Neural cell (in vitro differentiated cells): ENCODE results near the gene MMP13. TPM values are rescaled to one million over a fixed set of nuclear protein-coding genes. Genes with fewer than 3 reads are reported as not detected.
"Not testable (repeated sequence)": the region's sequence is repeated elsewhere in the genome, so short reads cannot be mapped to it uniquely, and the experiment has no call there.

Experiments
- H2AFZ ChIP-seq: fragments of 200-600, 300-800 bp; sonication (generic), shearing (Covaris generic); 2 replicates; pipeline ENCODE4 v1.6.0; 2014; ENCODE audit warnings: low read depth, mild to moderate bottlenecking, antibody characterized with exemption, low read length, moderate library complexity
- H3F3A ChIP-seq: fragments of 200-600 bp; shearing (Covaris generic); 2 replicates; pipeline ENCODE4 v1.6.1; 2016; ENCODE audit warnings: mild to moderate bottlenecking, moderate library complexity, mixed read lengths, antibody characterized with exemption, low read length; ENCODE audit not compliant: insufficient read depth, poor library complexity, severe bottlenecking
- H3K27ac ChIP-seq: fragments of 200-600, 300-800 bp; sonication (generic), shearing (Covaris generic); 2 replicates; pipeline ENCODE4 v1.5.1; 2014; ENCODE audit warnings: mild to moderate bottlenecking, low read length, moderate library complexity
- H3K27me3 ChIP-seq: fragments of 300-800, 200-600 bp; sonication (generic), shearing (Covaris generic); 2 replicates; pipeline ENCODE4 v1.6.0; 2014; ENCODE audit warnings: mild to moderate bottlenecking, low read depth, low read length, moderate library complexity; ENCODE audit not compliant: insufficient read depth
- H3K36me3 ChIP-seq: fragments of 300-800, 200-600 bp; sonication (generic), shearing (Covaris generic); 2 replicates; pipeline ENCODE4 v1.5.1; 2014; ENCODE audit warnings: mild to moderate bottlenecking, antibody characterized with exemption, low read length, moderate library complexity; ENCODE audit not compliant: insufficient read depth
- H3K4me2 ChIP-seq: fragments of 300-800, 200-600 bp; sonication (generic), shearing (Covaris generic); 2 replicates; pipeline ENCODE4 v1.6.0; 2014; ENCODE audit warnings: mild to moderate bottlenecking, low read length
- H3K4me3 ChIP-seq: fragments of 300-800, 200-600 bp; sonication (generic), shearing (Covaris generic); 2 replicates; pipeline ENCODE4 v1.5.1; 2014; ENCODE audit warnings: mild to moderate bottlenecking, low read length, moderate library complexity
- H3K79me2 ChIP-seq: fragments of 200-600 bp; shearing (Covaris generic); replicated peaks from 2 replicates; pipeline ENCODE4 v1.6.0; 2014; ENCODE audit warnings: mild to moderate bottlenecking, low read length, moderate library complexity; ENCODE audit not compliant: insufficient read depth
- H3K9ac ChIP-seq: fragments of 300-800, 200-600 bp; sonication (generic), shearing (Covaris generic); 2 replicates; pipeline ENCODE4 v1.6.1; 2016; ENCODE audit warnings: mild to moderate bottlenecking, low read length, mixed read lengths
- H3K9me2 ChIP-seq: fragments of 200-600 bp; shearing (Covaris generic); 2 replicates; pipeline ENCODE4 v1.6.1; 2016; ENCODE audit warnings: mild to moderate bottlenecking, low read length, mixed read lengths; ENCODE audit not compliant: insufficient read depth
- H3K9me3 ChIP-seq: fragments of 200-600, 300-800 bp; sonication (generic), shearing (Covaris generic); 2 replicates; pipeline ENCODE4 v1.6.1; 2016; ENCODE audit warnings: mild to moderate bottlenecking, mixed run types, low read length, moderate library complexity, mixed read lengths
- H4K20me1 ChIP-seq: fragments of 200-600 bp; shearing (Covaris generic); 2 replicates; pipeline ENCODE4 v1.6.1; 2016; ENCODE audit warnings: mild to moderate bottlenecking, mixed run types; ENCODE audit not compliant: insufficient read depth
- EP300 ChIP-seq: fragments of 450-650 bp; conservative IDR thresholded peaks from 2 replicates; pipeline ENCODE4 v1.6.1; 2014; ENCODE audit warnings: antibody characterized with exemption, mild to moderate bottlenecking, moderate library complexity; ENCODE audit not compliant: poor library complexity, severe bottlenecking
- EZH2 ChIP-seq: fragments of 200-600, 300-800 bp; shearing (Covaris generic), sonication (generic); IDR thresholded peaks from 2 replicates; pipeline ENCODE4 v1.6.1; 2014; ENCODE audit warnings: antibody characterized with exemption, low read length, borderline replicate concordance, mild to moderate bottlenecking; ENCODE audit not compliant: insufficient read depth, poor library complexity, severe bottlenecking
- MXI1 ChIP-seq: fragments of 450-650 bp; conservative IDR thresholded peaks from 2 replicates; pipeline ENCODE4 v1.6.1; 2014; ENCODE audit warnings: antibody characterized with exemption, mild to moderate bottlenecking; ENCODE audit not compliant: poor library complexity, severe bottlenecking
- POLR2AphosphoS5 ChIP-seq: IDR thresholded peaks from 2 replicates; pipeline ENCODE4 v1.6.1; 2012
- RAD21 ChIP-seq: fragments of 450-650 bp; conservative IDR thresholded peaks from 2 replicates; pipeline ENCODE4 v1.6.1; 2014; ENCODE audit warnings: antibody characterized with exemption, mild to moderate bottlenecking, moderate library complexity
- SMC3 ChIP-seq: fragments of 450-650 bp; conservative IDR thresholded peaks from 2 replicates; pipeline ENCODE4 v1.6.1; 2014; ENCODE audit warnings: antibody characterized with exemption, mild to moderate bottlenecking, moderate library complexity; ENCODE audit not compliant: poor library complexity
- TAF1 ChIP-seq: IDR thresholded peaks from 2 replicates; pipeline ENCODE4 v1.6.1; 2012; ENCODE audit warnings: low read depth
- polyA plus RNA-seq: library from polyadenylated mRNA; depleted of rRNA; stranded (reverse); fragments of >200 nt; gene quantifications from 2 replicates; pipeline ENCODE4 v1.2.3, GENCODE V29; 2014
- TF ChIP-seq, protein P1 (sequence below): IDR thresholded peaks from 2 replicates; pipeline ENCODE4 v1.6.1; 2012; ENCODE audit warnings: borderline replicate concordance
- TF ChIP-seq, protein P2 (sequence below): fragments of 450-650 bp; IDR thresholded peaks from 2 replicates; pipeline ENCODE4 v1.5.1; 2014; ENCODE audit warnings: antibody characterized with exemption, mild to moderate bottlenecking, moderate library complexity; ENCODE audit not compliant: poor library complexity, severe bottlenecking

MMP13 gene
- polyA plus RNA-seq, 1 donor from 2014 or later = not detected

DNA sequence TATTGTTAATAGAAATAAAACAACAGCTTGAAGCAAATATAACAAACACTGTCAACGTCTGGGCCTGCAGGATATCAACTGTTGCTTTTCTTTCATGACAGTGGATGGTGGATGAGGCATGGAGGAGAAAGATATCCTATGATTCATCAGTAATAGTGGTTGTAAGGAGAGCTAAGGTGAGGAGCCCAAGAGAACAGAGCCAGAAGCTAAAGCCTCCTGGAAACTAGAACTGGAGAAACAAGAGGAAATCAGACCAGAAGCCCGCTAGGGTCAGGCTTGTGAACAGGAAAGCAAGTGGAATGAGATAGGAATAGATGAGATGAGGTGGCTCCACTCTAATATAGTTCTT, 43.1 kb downstream of the MMP13 start:
- H3K36me3 ChIP-seq = no peaks in the 10 kb centered on the region
- TF ChIP-seq EZH2 = no peak
- TF ChIP-seq, protein P1, sequence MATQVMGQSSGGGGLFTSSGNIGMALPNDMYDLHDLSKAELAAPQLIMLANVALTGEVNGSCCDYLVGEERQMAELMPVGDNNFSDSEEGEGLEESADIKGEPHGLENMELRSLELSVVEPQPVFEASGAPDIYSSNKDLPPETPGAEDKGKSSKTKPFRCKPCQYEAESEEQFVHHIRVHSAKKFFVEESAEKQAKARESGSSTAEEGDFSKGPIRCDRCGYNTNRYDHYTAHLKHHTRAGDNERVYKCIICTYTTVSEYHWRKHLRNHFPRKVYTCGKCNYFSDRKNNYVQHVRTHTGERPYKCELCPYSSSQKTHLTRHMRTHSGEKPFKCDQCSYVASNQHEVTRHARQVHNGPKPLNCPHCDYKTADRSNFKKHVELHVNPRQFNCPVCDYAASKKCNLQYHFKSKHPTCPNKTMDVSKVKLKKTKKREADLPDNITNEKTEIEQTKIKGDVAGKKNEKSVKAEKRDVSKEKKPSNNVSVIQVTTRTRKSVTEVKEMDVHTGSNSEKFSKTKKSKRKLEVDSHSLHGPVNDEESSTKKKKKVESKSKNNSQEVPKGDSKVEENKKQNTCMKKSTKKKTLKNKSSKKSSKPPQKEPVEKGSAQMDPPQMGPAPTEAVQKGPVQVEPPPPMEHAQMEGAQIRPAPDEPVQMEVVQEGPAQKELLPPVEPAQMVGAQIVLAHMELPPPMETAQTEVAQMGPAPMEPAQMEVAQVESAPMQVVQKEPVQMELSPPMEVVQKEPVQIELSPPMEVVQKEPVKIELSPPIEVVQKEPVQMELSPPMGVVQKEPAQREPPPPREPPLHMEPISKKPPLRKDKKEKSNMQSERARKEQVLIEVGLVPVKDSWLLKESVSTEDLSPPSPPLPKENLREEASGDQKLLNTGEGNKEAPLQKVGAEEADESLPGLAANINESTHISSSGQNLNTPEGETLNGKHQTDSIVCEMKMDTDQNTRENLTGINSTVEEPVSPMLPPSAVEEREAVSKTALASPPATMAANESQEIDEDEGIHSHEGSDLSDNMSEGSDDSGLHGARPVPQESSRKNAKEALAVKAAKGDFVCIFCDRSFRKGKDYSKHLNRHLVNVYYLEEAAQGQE = no peak
- TF ChIP-seq MXI1 = no peak
- no peak for TF ChIP-seq SMC3
- TF ChIP-seq TAF1 = no peak
- TF ChIP-seq EP300 = no peak
- TF ChIP-seq POLR2AphosphoS5 = no peak
- TF ChIP-seq, protein P2, sequence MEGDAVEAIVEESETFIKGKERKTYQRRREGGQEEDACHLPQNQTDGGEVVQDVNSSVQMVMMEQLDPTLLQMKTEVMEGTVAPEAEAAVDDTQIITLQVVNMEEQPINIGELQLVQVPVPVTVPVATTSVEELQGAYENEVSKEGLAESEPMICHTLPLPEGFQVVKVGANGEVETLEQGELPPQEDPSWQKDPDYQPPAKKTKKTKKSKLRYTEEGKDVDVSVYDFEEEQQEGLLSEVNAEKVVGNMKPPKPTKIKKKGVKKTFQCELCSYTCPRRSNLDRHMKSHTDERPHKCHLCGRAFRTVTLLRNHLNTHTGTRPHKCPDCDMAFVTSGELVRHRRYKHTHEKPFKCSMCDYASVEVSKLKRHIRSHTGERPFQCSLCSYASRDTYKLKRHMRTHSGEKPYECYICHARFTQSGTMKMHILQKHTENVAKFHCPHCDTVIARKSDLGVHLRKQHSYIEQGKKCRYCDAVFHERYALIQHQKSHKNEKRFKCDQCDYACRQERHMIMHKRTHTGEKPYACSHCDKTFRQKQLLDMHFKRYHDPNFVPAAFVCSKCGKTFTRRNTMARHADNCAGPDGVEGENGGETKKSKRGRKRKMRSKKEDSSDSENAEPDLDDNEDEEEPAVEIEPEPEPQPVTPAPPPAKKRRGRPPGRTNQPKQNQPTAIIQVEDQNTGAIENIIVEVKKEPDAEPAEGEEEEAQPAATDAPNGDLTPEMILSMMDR = no peak
- no peak for TF ChIP-seq RAD21
- no peak overlapping the region for H3K27ac ChIP-seq
- no peaks in the 10 kb centered on the region for H3K9me2 ChIP-seq
- no peak overlapping the region for H3K4me3 ChIP-seq
- no peak overlapping the region for H3K4me2 ChIP-seq
- H2AFZ ChIP-seq = no peak overlapping the region
- no peaks in the 10 kb centered on the region for H3K27me3 ChIP-seq
- no peaks in the 10 kb centered on the region for H3K9me3 ChIP-seq
- no peaks in the 10 kb centered on the region for H3F3A ChIP-seq
- H3K79me2 ChIP-seq = no peaks in the 10 kb centered on the region
- no peak overlapping the region for H3K9ac ChIP-seq
- no peaks in the 10 kb centered on the region for H4K20me1 ChIP-seq

DNA sequence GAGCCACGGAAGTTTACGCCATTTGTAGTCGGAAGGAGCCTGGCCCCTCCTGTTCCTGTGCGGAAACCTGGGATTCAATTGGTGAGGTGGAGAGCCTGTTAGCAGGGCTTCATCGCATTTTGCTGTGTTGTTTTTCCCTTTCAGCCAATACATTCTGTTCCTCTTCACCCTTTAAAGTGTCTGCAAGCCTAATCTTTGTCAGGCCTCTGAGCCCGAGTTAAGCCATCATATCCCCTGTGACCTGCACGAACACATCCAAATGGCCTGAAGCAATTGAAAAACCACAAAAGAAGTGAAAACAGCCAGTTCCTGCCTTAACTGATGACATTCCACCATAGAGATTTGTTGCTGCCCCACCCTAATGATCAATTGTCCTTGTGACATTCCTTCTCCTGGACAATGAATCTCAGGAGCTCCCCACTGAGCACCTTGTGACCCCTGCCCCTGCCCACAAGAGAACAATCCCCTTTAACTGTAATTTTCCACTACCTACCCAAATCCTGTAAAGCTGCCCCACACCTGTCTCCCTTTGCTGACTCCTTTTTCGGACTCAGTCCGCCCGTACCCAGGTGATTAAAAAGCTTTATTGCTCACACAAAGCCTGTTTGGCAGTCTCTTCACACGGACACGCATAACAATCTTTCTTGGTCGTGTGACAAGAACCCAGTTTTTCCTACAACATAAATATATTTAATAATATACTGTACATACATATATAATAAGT, 43.6 kb downstream of the MMP13 start:
- Histone ChIP-seq H3K9ac (no peak overlapping the region), H3K79me2 (no peaks in the 10 kb centered on the region), H3K4me2 (no peak overlapping the region), H3K9me2 (no peaks in the 10 kb centered on the region), H3K4me3 (no peak overlapping the region), H3K27ac (no peak overlapping the region), H3K27me3 (no peaks in the 10 kb centered on the region), H4K20me1 (no peaks in the 10 kb centered on the region), H3K36me3 (no peaks in the 10 kb centered on the region), H3F3A (no peaks in the 10 kb centered on the region), H3K9me3 (no peaks in the 10 kb centered on the region), H2AFZ (no peak overlapping the region)
- TF ChIP-seq EP300 = no peak
- no peak for TF ChIP-seq MXI1
- no peak for TF ChIP-seq POLR2AphosphoS5
- no peak for TF ChIP-seq RAD21
- TF ChIP-seq, protein P2 = no peak
- TF ChIP-seq, protein P1 = no peak
- no peak for TF ChIP-seq EZH2

DNA sequence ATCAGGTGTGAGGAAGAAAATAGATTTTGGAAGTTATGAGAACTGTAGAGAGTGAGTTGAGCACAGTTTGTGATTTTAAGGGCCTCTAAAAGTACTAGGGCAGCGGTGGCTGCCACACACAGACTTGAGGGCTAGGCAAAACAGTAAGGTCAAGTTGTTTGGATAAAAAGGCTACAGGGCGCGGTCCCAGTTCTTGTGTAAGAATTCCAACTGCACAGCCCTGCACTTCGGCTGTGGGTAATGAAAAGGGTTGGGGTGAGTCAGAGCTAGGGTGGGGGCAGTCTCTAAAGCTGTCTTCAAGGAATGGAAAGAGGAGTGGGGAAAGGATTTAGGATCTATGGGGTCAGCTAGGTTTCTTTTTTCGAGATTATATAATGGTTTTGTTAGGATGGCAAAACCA, 49.7 kb downstream of the MMP13 start:
- not testable (repeated sequence) for H3K36me3 ChIP-seq, H3K27ac ChIP-seq, H3K9ac ChIP-seq, H4K20me1 ChIP-seq, H3K4me3 ChIP-seq, H3K9me3 ChIP-seq, H3K4me2 ChIP-seq, H2AFZ ChIP-seq, H3K9me2 ChIP-seq, H3F3A ChIP-seq, H3K79me2 ChIP-seq, H3K27me3 ChIP-seq
